Activated B cell treated with CpG ODN at 0.5 μM for 24 hours (primary cell): ENCODE data around the gene UBE2E2. TPM values are rescaled to one million over a fixed set of nuclear protein-coding genes. Genes with fewer than 3 reads are reported as not detected.

Experiments
- ATAC-seq: fragments of 200-7000 bp; cut with Tn5 transposase; one replicate; pipeline ENCODE4 v1.10.0; 2021; ENCODE audit warnings: low read depth, mild to moderate bottlenecking, moderate library complexity
- CTCF ChIA-PET: fragments of 350-600 bp; sonication (Branson Sonifier 250); formaldehyde crosslinking; loops from one replicate; lab custom pipeline; 2021; ENCODE audit warnings: antibody characterized with exemption; lab: Charles Lee
- POLR2A ChIA-PET: fragments of 350-600 bp; sonication (Branson Sonifier 250); formaldehyde crosslinking; loops from one replicate; lab custom pipeline; 2021; ENCODE audit warnings: antibody characterized with exemption; lab: Charles Lee
- DNase-seq: peaks from one replicate; pipeline ENCODE4 v3.0.0; 2022
- H3K27ac Mint-ChIP-seq: one replicate; pipeline ENCODE4 v1.8.0; 2020; ENCODE audit warnings: mixed read lengths
- H3K27me3 Mint-ChIP-seq: one replicate; pipeline ENCODE4 v1.8.0; 2021; ENCODE audit warnings: mixed read lengths
- H3K36me3 Mint-ChIP-seq: one replicate; pipeline ENCODE4 v1.8.0; 2021; ENCODE audit warnings: low read depth, mixed read lengths
- H3K4me1 Mint-ChIP-seq: one replicate; pipeline ENCODE4 v1.8.0; 2021; ENCODE audit warnings: mixed read lengths
- H3K4me3 Mint-ChIP-seq: one replicate; pipeline ENCODE4 v1.8.0; 2020; ENCODE audit warnings: mild to moderate bottlenecking, mixed read lengths
- H3K9me3 Mint-ChIP-seq: one replicate; pipeline ENCODE4 v1.8.0; 2020; ENCODE audit warnings: mixed read lengths
- intact Hi-C: fragments of 100-400 bp; cut with micrococcal nuclease; formaldehyde crosslinking; loops from one replicate; pipeline ENCODE4 v1.15.1; 2024
- total RNA-seq: library from RNA; stranded (reverse); gene quantifications from 2 replicates; pipeline ENCODE4 v1.2.3, GENCODE V29; 2022
- TF ChIP-seq, protein P1 (sequence below): fragments of 200-600 bp; IDR thresholded peaks from one replicate; pipeline ENCODE4 v1.8.0; 2022; ENCODE audit warnings: antibody characterized with exemption, mild to moderate bottlenecking

UBE2E2 gene
- total RNA-seq, 1 donor from 2014 or later, result 48.5 TPM

- intact Hi-C loops, result no loop called here
- peaks cover 33% of the 10 kb centered on the region for H3K36me3 Mint-ChIP-seq
- no peak for ATAC-seq
- H3K27ac Mint-ChIP-seq, result no peak overlapping the region
- DNase-seq, result no peak
- H3K4me3 Mint-ChIP-seq, result no peak overlapping the region
- H3K4me1 Mint-ChIP-seq, result peaks cover 26% of the 10 kb centered on the region
- peaks cover 9% of the 10 kb centered on the region for H3K9me3 Mint-ChIP-seq
- TF ChIP-seq, protein P1, sequence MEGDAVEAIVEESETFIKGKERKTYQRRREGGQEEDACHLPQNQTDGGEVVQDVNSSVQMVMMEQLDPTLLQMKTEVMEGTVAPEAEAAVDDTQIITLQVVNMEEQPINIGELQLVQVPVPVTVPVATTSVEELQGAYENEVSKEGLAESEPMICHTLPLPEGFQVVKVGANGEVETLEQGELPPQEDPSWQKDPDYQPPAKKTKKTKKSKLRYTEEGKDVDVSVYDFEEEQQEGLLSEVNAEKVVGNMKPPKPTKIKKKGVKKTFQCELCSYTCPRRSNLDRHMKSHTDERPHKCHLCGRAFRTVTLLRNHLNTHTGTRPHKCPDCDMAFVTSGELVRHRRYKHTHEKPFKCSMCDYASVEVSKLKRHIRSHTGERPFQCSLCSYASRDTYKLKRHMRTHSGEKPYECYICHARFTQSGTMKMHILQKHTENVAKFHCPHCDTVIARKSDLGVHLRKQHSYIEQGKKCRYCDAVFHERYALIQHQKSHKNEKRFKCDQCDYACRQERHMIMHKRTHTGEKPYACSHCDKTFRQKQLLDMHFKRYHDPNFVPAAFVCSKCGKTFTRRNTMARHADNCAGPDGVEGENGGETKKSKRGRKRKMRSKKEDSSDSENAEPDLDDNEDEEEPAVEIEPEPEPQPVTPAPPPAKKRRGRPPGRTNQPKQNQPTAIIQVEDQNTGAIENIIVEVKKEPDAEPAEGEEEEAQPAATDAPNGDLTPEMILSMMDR, result no peak
- POLR2A ChIA-PET, result no interaction called here
- CTCF ChIA-PET, result no interaction called here
- H3K27me3 Mint-ChIP-seq, result no peaks in the 10 kb centered on the region
Measured at GRCh38 chr3:23484386-23484785, 281.3 kb downstream of the UBE2E2 start.

GRCh38 chr3:23485922-23486321 lies 282.8 kb downstream of the UBE2E2 start:
- ATAC-seq, result no peak
- Mint-ChIP-seq H3K27me3 (no peaks in the 10 kb centered on the region), H3K9me3 (peaks cover 7% of the 10 kb centered on the region), H3K36me3 (peaks cover 26% of the 10 kb centered on the region), H3K27ac (no peak overlapping the region), H3K4me1 (peaks cover 30% of the 10 kb centered on the region), H3K4me3 (no peak overlapping the region)
- POLR2A ChIA-PET, result no interaction called here
- CTCF ChIA-PET, result no interaction called here
- TF ChIP-seq, protein P1, result no peak
- intact Hi-C loops, result no loop called here
- DNase-seq, result no peak

DNA sequence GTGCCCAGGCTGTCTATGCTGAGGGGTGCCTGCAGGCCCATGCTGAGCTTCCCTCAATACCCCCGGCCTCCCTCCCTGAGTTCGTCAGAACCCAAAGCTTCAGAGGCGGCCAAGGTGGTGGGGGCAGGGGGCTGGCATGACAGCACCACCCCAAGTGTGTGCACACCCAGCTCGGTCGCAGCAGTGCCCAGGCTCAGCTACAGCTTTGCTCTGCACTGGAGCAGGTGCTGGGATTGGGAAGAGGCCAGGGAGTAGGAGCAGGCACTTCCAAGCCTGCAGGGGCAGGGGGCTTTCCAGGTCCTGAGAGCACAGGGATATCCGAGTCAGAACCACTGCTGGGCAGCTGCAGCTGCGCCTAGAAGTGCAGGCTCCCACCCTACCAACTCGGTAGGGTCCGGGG lies 283.9 kb downstream of the UBE2E2 start:
- CTCF ChIA-PET, result no interaction called here

DNA sequence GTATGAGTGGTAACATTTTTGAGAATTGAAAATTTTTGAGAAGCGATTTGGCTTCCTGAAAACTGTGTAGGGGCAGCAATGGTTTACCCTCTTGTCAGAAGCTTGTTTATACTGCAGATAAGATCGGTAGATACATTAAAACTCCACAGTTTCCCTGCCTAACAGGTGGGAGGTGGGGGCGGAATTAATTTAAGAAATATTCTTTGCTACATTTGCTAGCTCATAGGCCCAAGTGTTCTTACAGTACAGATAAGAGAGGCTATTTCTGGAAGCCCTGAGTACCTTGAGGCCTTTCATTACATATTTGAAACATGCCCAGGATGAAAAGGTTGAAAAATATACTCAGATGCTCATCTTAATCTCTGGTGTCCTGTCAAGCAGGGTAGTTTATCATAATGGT lies 285.5 kb downstream of the UBE2E2 start:
- CTCF ChIA-PET, result no interaction called here
- no peak overlapping the region for H3K27ac Mint-ChIP-seq
- ATAC-seq, result no peak
- intact Hi-C loops, result no loop called here
- H3K36me3 Mint-ChIP-seq, result peaks cover 25% of the 10 kb centered on the region
- no peaks in the 10 kb centered on the region for H3K27me3 Mint-ChIP-seq
- TF ChIP-seq, protein P1, result no peak
- POLR2A ChIA-PET, result no interaction called here
- H3K9me3 Mint-ChIP-seq, result peaks cover 7% of the 10 kb centered on the region
- no peak for DNase-seq
- peaks cover 18% of the 10 kb centered on the region for H3K4me1 Mint-ChIP-seq
- H3K4me3 Mint-ChIP-seq, result no peak overlapping the region

More for the DNA sequence above, 283.9 kb downstream of the UBE2E2 start:
- no peak overlapping the region for H3K27ac Mint-ChIP-seq
- H3K27me3 Mint-ChIP-seq, result no peaks in the 10 kb centered on the region
- no peak overlapping the region for H3K4me3 Mint-ChIP-seq
- TF ChIP-seq, protein P1, result no peak
- intact Hi-C loops, result no loop called here
- peaks cover 26% of the 10 kb centered on the region for H3K36me3 Mint-ChIP-seq
- ATAC-seq, result no peak
- POLR2A ChIA-PET, result no interaction called here
- peaks cover 7% of the 10 kb centered on the region for H3K9me3 Mint-ChIP-seq
- peaks cover 23% of the 10 kb centered on the region for H3K4me1 Mint-ChIP-seq
- no peak for DNase-seq

- Mint-ChIP-seq H3K4me1 (peaks cover 21% of the 10 kb centered on the region), H3K27me3 (no peaks in the 10 kb centered on the region), H3K36me3 (peaks cover 16% of the 10 kb centered on the region), H3K27ac (no peak overlapping the region), H3K9me3 (peaks cover 3% of the 10 kb centered on the region), H3K4me3 (no peak overlapping the region)
- TF ChIP-seq, protein P1, result no peak
- no peak for DNase-seq
- ChIA-PET CTCF (no interaction called here), POLR2A (no interaction called here)
- no peak for ATAC-seq
- intact Hi-C loops, result no loop called here
Measured at GRCh38 chr3:23489300-23490158, 286.4 kb downstream of the UBE2E2 start.
